CD4-positive, alpha-beta T cell treated with Interleukin-6 for 4 hours (primary cell): Measurements from ENCODE around the gene DONSON.

Experiments used
- DNase-seq: peaks from one replicate; pipeline ENCODE4 v3.0.0-alpha.2; 2020; ENCODE audit warnings: mixed read lengths

The DONSON gene

GRCh38 chr21:33540711-33541104, 47.8 kb downstream of the DONSON start:
- no peak for DNase-seq

GRCh38 chr21:33539616-33540015, 48.9 kb downstream of the DONSON start:
- no peak for DNase-seq

- no peak for DNase-seq
Observed at GRCh38 chr21:33537212-33537611, 51.3 kb downstream of the DONSON start.

- DNase-seq = no peak
Observed at GRCh38 chr21:33531007-33531406, 57.5 kb downstream of the DONSON start.
